H1 (cell line): ENCODE data around the gene SLC25A42. TPM values are rescaled to one million over a fixed set of nuclear protein-coding genes. Genes with fewer than 3 reads are reported as not detected.

ENCODE experiments used
- CREB1 ChIP-seq: IDR thresholded peaks from 2 replicates; pipeline ENCODE4 v1.6.1; 2012; ENCODE audit warnings: inconsistent platforms
- RAD21 ChIP-seq, 2 experiments: IDR thresholded peaks in 1 of 2; conservative IDR thresholded peaks in 1 of 2; 2 replicates each; pipeline ENCODE4 v1.6.1; 2011; ENCODE audit warnings: low read depth in 2 of 2, low read length in 2 of 2, improper control_type of control experiment in 1 of 2, inconsistent platforms in 1 of 2, mild to moderate bottlenecking in 1 of 2, moderate library complexity in 1 of 2
- TBP ChIP-seq: IDR thresholded peaks from 2 replicates; pipeline ENCODE4 v1.6.1; 2011; ENCODE audit warnings: low read depth, low read length, improper control_type of control experiment
- polyA plus RNA-seq, 7 experiments: library from polyadenylated mRNA; depleted of rRNA in 3 of 7; stranded (reverse) in 5 of 7; unstranded in 2 of 7; fragments of >200 nt in 5 of 7; fragments of 200-250 nt in 2 of 7; gene quantifications; 1 replicate in 5 of 7; 2 replicates in 1 of 7; 4 replicates in 1 of 7; pipeline versions ENCODE4 v1.2.1 to v1.2.3, GENCODE V29; 2011 to 2013; ENCODE audit warnings: missing spikeins in 2 of 7, mixed read lengths in 2 of 7
- total RNA-seq: library from RNA; stranded (reverse); fragmentation: NEBNext Ultra II Directional; extraction: Animal tissue kit (Norgen Biotek cat#: 25700); gene quantifications from 2 replicates; pipeline ENCODE4 v1.2.1, GENCODE V29; 2021

Gene SLC25A42
- total and polyA plus RNA-seq, 2 of the 8 experiments (the other 6 are each of a cell fraction or from before 2014, with no cell fraction given): 5.9 to 6.2 TPM

- TF ChIP-seq TBP (peak; percentile 54; the same call in 1 of the 2 replicates), CREB1 (0 out of 2 replicates have a peak, but pooled peaks have one; percentile 26), RAD21 (IDR thresholded peaks at IDR 0.05 in 1 of 2, conservative IDR thresholded peaks at IDR 0.05 in 1 of 2; ENCODE audit: low read depth in 2 of 2, low read length in 2 of 2) (peak; percentile 37 to 60)
Observed at GRCh38 chr19:19120308-19121231, 56.8 kb downstream of the SLC25A42 start (continued).
